Esophagus (tissue), 2 donors: ENCODE measurements around the gene PI4KA. TPM values are rescaled to one million over a fixed set of nuclear protein-coding genes. Genes with fewer than 3 reads are reported as not detected.

Experiments
- H3K27ac ChIP-seq, 2 donors: one replicate each; pipeline ENCODE4 v1.5.1; 2013; ENCODE audit warnings: low read depth in 2 of 2, mild to moderate bottlenecking in 2 of 2, inconsistent platforms in 1 of 2, low read length in 1 of 2, moderate library complexity in 1 of 2
- H3K27me3 ChIP-seq, 2 donors: one replicate each; pipeline ENCODE4 v1.6.1; 2013; ENCODE audit warnings: low read length in 2 of 2, control low read depth in 1 of 2, mild to moderate bottlenecking in 1 of 2; ENCODE audit not compliant: insufficient read depth in 2 of 2, control insufficient read depth in 1 of 2
- H3K36me3 ChIP-seq, 2 donors: one replicate each; pipeline ENCODE4 v1.6.1; 2013; ENCODE audit warnings: low read length in 1 of 2; ENCODE audit not compliant: control insufficient read depth in 2 of 2, insufficient read depth in 2 of 2
- H3K4me1 ChIP-seq, 2 donors: one replicate each; pipeline ENCODE4 v1.6.1; 2013; ENCODE audit warnings: low read length in 1 of 2; ENCODE audit not compliant: control insufficient read depth in 2 of 2, insufficient read depth in 2 of 2
- H3K4me3 ChIP-seq, 2 donors: one replicate each; pipeline ENCODE4 v1.5.1; 2013; ENCODE audit warnings: low read length in 2 of 2, mild to moderate bottlenecking in 2 of 2, low read depth in 1 of 2, moderate library complexity in 1 of 2
- H3K9me3 ChIP-seq, 2 donors: one replicate each; pipeline ENCODE4 v1.6.1; 2013; ENCODE audit warnings: mild to moderate bottlenecking in 2 of 2, low read depth in 1 of 2, low read length in 1 of 2, moderate library complexity in 1 of 2; ENCODE audit not compliant: control insufficient read depth in 2 of 2, insufficient read depth in 1 of 2
- WGBS, 2 donors: extraction: QIAGEN DNeasy Blood & Tissue Kit; methylation state at CpG; one replicate each; pipeline ENCODE4 v1.1.7; 2013; 5-methylcytosine and 5-hydroxymethylcytosine counted together
- polyA plus RNA-seq, 2 donors: library from polyadenylated mRNA; stranded (reverse); fragments of 200-250 nt; gene quantifications; one replicate each; pipeline ENCODE4 v1.2.3, GENCODE V29; 2013
- donor health status: healthy with polysubstance abuse.
- donor health status: Bipolar disorder and iron deficiency.

Gene PI4KA
- polyA plus RNA-seq, 2 donors = 21.4 to 22.8 TPM

GRCh38 chr22:20660441-20661054 lies 198.1 kb downstream of the PI4KA start:
- Histone ChIP-seq H3K4me3 (no peak overlapping the region), H3K4me1 (no peaks in the 10 kb centered on the region), H3K9me3 (peaks cover 2 to 3% of the 10 kb centered on the region in 2 donors), H3K27ac (no peak overlapping the region), H3K27me3 (peaks cover 0 to 3% of the 10 kb centered on the region in 2 donors), H3K36me3 (no peaks in the 10 kb centered on the region)
- 87 to 89% methylated on average over 6 of the region's 6 CpGs for WGBS, 2 donors

GRCh38 chr22:20659920-20660319 lies 198.7 kb downstream of the PI4KA start:
- Histone ChIP-seq H3K4me3 (no peak overlapping the region), H3K36me3 (no peaks in the 10 kb centered on the region), H3K27me3 (peaks cover 0 to 3% of the 10 kb centered on the region in 2 donors), H3K9me3 (peaks cover 2 to 3% of the 10 kb centered on the region in 2 donors), H3K4me1 (no peaks in the 10 kb centered on the region), H3K27ac (no peak overlapping the region)
- 76 to 82% methylated on average over 2 of the region's 2 CpGs for WGBS, 2 donors

- H3K9me3 ChIP-seq = peaks cover 2 to 3% of the 10 kb centered on the region in 2 donors
- H3K4me1 ChIP-seq = no peaks in the 10 kb centered on the region
- H3K27ac ChIP-seq = no peak overlapping the region
- no peak overlapping the region for H3K4me3 ChIP-seq
- no peaks in the 10 kb centered on the region for H3K36me3 ChIP-seq
- peaks cover 0 to 3% of the 10 kb centered on the region in 2 donors for H3K27me3 ChIP-seq
- 75 to 76% methylated on average over 1 of the region's 1 CpG for WGBS, 2 donors
These were observed 199.4 kb downstream of the PI4KA start for GRCh38 chr22:20659258-20659657.

- Histone ChIP-seq H3K4me1 (no peaks in the 10 kb centered on the region), H3K4me3 (no peak overlapping the region)
- WGBS, 2 donors = 76 to 82% methylated on average over 11 of the region's 11 CpGs
These were observed 200.0 kb downstream of the PI4KA start for GRCh38 chr22:20658433-20659222.

GRCh38 chr22:20657963-20658362 lies 200.6 kb downstream of the PI4KA start:
- Histone ChIP-seq H3K36me3 (no peaks in the 10 kb centered on the region), H3K27me3 (peaks cover 0 to 3% of the 10 kb centered on the region in 2 donors)
- 73 to 76% methylated on average over 5 of the region's 5 CpGs for WGBS, 2 donors

More at GRCh38 chr22:20658433-20659222, 200.0 kb downstream of the PI4KA start:
- no peak overlapping the region for H3K27ac ChIP-seq
- H3K9me3 ChIP-seq = peaks cover 2 to 3% of the 10 kb centered on the region in 2 donors
- no peaks in the 10 kb centered on the region for H3K36me3 ChIP-seq
- H3K27me3 ChIP-seq = peaks cover 0 to 3% of the 10 kb centered on the region in 2 donors

More at GRCh38 chr22:20657963-20658362, 200.6 kb downstream of the PI4KA start:
- Histone ChIP-seq H3K9me3 (peaks cover 2 to 3% of the 10 kb centered on the region in 2 donors), H3K4me1 (no peaks in the 10 kb centered on the region), H3K4me3 (no peak overlapping the region), H3K27ac (no peak overlapping the region)

Other genes with a start within 250 kb of the PI4KA start
- gene SERPIND1, start 84.7 kb downstream of the PI4KA start, polyA plus RNA-seq = under 1 TPM; 0.06 to 0.20 TPM
- 10 to 100 TPM; 13.1 to 22.0 TPM for gene SNAP29, start 196 bp upstream of the PI4KA start, polyA plus RNA-seq
- gene CRKL, start 58.6 kb upstream of the PI4KA start, polyA plus RNA-seq = 10 to 100 TPM; 17.6 to 18.7 TPM
- gene AIFM3, start 108.4 kb upstream of the PI4KA start, polyA plus RNA-seq = 1 to 10 TPM; 1.1 to 1.7 TPM
- gene LZTR1, start 123.5 kb upstream of the PI4KA start, polyA plus RNA-seq = 10 to 100 TPM; 21.1 to 39.0 TPM
- gene THAP7, start 143.3 kb upstream of the PI4KA start, polyA plus RNA-seq = 10 to 100 TPM; 21.0 to 28.2 TPM
- under 1 TPM; 0.16 to 0.29 TPM for gene P2RX6, start 156.4 kb upstream of the PI4KA start, polyA plus RNA-seq
- 1 to 10 TPM; 4.0 to 4.5 TPM for gene SLC7A4, start 173.8 kb upstream of the PI4KA start, polyA plus RNA-seq
- under 1 TPM; 0.08 to 0.22 TPM for gene LRRC74B, start 187.1 kb upstream of the PI4KA start, polyA plus RNA-seq